ENCODE data around the gene IGLON5.

IGLON5 gene

DNA sequence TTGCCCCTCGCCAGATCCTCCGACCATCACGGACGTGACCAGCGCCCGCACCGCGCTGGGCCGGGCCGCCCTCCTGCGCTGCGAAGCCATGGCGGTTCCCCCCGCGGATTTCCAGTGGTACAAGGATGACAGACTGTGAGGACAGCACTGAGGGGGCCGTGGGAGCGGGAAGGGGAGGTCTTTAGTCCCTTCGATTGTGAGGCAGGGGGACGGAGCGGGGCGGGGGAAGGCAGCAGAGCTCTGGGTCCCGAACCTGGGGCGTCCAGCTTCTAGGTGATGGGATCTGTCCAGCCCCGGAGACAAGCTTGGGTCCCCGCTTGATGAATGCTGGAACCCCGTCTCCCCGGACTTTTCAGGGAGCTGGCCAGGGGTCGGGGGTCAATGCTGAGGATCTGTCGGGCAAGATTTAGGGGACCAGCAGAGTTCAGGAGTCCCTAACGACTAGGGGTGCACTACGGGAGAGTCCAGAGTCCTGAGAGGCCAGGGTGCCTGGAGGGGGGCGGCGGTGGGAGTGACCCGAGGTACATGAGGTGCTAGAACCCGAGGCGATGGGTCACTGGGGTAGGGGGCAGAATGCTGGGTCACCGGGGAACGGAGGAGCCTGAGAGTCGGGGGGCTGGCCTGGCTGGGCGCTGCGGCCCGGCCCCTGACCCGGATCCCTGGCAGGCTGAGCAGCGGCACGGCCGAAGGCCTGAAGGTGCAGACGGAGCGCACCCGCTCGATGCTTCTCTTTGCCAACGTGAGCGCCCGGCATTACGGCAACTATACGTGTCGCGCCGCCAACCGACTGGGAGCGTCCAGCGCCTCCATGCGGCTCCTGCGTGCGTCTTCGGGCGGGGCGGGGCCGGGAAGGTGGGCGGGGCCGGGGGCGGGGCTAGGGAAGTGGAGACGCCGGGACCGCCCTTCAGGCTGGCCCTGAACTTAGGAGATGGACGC is 15.9 kb downstream of the IGLON5 start:
- no peak overlapping the region for H3K27ac ChIP-seq (ENCODE audit: low read length)
- H3K4me3 ChIP-seq (ENCODE audit: low read length), result no peak overlapping the region; the same call in 1 of the 2 replicates
- no peaks in the 10 kb centered on the region for H3K27me3 ChIP-seq (ENCODE audit: control insufficient read depth, insufficient read depth, low read length)
- no peaks in the 10 kb centered on the region for H3K36me3 ChIP-seq (ENCODE audit: control insufficient read depth, insufficient read depth, low read length)
- H3K4me1 ChIP-seq (ENCODE audit: control insufficient read depth, insufficient read depth, low read length), result peaks cover 1% of the 10 kb centered on the region; the same call in 1 of the 2 replicates
- no peaks in the 10 kb centered on the region for H3K9me3 ChIP-seq (ENCODE audit: control insufficient read depth, insufficient read depth, low read length)
- WGBS (ENCODE audit: insufficient coverage, insufficient read length), result no CpG with 5 or more reads among the region's 75 CpGs
- no peak for DNase-seq (ENCODE audit: low read depth, low spot score)

- Histone ChIP-seq H3K36me3 (ENCODE audit: control insufficient read depth, insufficient read depth, low read length) (no peaks in the 10 kb centered on the region), H3K27me3 (ENCODE audit: control insufficient read depth, insufficient read depth, low read length) (no peaks in the 10 kb centered on the region), H3K27ac (ENCODE audit: low read length) (no peak overlapping the region), H3K4me3 (ENCODE audit: low read length) (no peak overlapping the region), H3K9me3 (ENCODE audit: control insufficient read depth, insufficient read depth, low read length) (no peaks in the 10 kb centered on the region), H3K4me1 (ENCODE audit: control insufficient read depth, insufficient read depth, low read length) (peaks cover 1% of the 10 kb centered on the region; the same call in 1 of the 2 replicates)
- no CpG with 5 or more reads among the region's 5 CpGs for WGBS (ENCODE audit: insufficient coverage, insufficient read length)
- DNase-seq (ENCODE audit: low read depth, low spot score), result no peak
These were observed 18.0 kb downstream of the IGLON5 start for GRCh38 chr19:51329411-51329810.

- no peaks in the 10 kb centered on the region for H3K36me3 ChIP-seq (ENCODE audit: control insufficient read depth, insufficient read depth, low read length)
- no CpG with 5 or more reads among the region's 4 CpGs for WGBS (ENCODE audit: insufficient coverage, insufficient read length)
- no peak for DNase-seq (ENCODE audit: low read depth, low spot score)
- no peak overlapping the region for H3K4me3 ChIP-seq (ENCODE audit: low read length)
- no peak overlapping the region for H3K27ac ChIP-seq (ENCODE audit: low read length)
- H3K27me3 ChIP-seq (ENCODE audit: control insufficient read depth, insufficient read depth, low read length), result no peaks in the 10 kb centered on the region
- H3K4me1 ChIP-seq (ENCODE audit: control insufficient read depth, insufficient read depth, low read length), result peaks cover 1% of the 10 kb centered on the region; the same call in 1 of the 2 replicates
- H3K9me3 ChIP-seq (ENCODE audit: control insufficient read depth, insufficient read depth, low read length), result no peaks in the 10 kb centered on the region
These were observed 18.9 kb downstream of the IGLON5 start for GRCh38 chr19:51330366-51330765.

GRCh38 chr19:51331193-51331592 is 19.7 kb downstream of the IGLON5 start:
- H3K4me1 ChIP-seq (ENCODE audit: control insufficient read depth, insufficient read depth, low read length), result peaks cover 1% of the 10 kb centered on the region; the same call in 1 of the 2 replicates
- H3K27me3 ChIP-seq (ENCODE audit: control insufficient read depth, insufficient read depth, low read length), result no peaks in the 10 kb centered on the region
- H3K4me3 ChIP-seq (ENCODE audit: low read length), result no peak overlapping the region
- no peaks in the 10 kb centered on the region for H3K9me3 ChIP-seq (ENCODE audit: control insufficient read depth, insufficient read depth, low read length)
- WGBS (ENCODE audit: insufficient coverage, insufficient read length), result no CpG with 5 or more reads among the region's 3 CpGs
- no peak overlapping the region for H3K27ac ChIP-seq (ENCODE audit: low read length)
- DNase-seq (ENCODE audit: low read depth, low spot score), result no peak
- H3K36me3 ChIP-seq (ENCODE audit: control insufficient read depth, insufficient read depth, low read length), result no peaks in the 10 kb centered on the region

DNA sequence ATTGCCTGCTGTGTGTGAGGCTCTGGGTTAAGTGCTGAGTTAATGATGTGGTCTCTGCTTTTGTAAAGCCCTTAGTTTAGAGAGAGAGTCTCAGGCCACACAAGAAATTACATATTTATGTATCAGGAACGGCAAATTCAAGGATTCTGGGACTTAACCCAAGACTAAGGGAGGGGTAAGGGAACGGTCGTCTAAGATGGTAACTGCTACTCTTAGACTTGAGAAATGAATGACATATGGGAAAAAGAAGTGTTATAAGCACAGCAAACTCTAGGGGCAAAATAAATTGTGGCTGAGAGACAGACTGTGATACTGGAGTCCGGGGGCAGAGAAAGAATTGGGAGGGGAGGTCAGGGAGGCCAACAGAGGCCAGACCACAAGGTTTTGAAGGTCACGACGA is 20.3 kb downstream of the IGLON5 start:
- WGBS (ENCODE audit: insufficient coverage, insufficient read length), result no CpG with 5 or more reads among the region's 6 CpGs

DNA sequence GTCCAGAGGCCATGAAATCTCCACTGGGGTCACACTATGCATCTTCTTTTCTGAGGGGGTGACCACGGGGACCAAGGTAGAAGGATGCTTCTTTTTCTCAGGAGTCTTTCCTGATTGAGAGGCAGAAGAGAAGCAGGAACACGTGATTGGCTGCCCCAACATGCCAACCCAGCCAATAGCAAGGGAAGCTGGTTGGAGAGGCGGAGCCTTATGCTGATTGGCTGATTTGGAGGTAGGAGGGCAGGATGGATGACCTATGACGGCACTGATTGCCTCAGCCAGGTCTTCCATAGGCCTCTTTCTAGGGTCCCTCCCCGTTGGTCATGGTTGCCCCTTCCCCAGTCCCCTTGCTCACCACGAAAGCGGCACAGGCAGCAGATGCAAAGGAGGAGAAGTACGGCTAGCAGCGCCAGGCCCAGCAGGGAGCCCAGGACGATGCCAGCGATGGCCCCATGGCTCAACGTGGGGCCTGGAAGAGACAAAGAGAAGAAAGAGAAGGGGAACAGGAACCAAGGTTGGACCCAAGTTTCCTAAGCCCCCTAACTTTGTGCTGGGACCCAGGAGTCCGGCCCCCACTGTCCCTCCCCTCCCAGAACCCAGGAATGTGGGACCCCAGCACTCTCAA is 22.5 kb downstream of the IGLON5 start:
- no peaks in the 10 kb centered on the region for H3K4me1 ChIP-seq (ENCODE audit: control insufficient read depth, insufficient read depth, low read length)
- no peaks in the 10 kb centered on the region for H3K36me3 ChIP-seq (ENCODE audit: control insufficient read depth, insufficient read depth, low read length)
- no peaks in the 10 kb centered on the region for H3K9me3 ChIP-seq (ENCODE audit: control insufficient read depth, insufficient read depth, low read length)
- no peak overlapping the region for H3K4me3 ChIP-seq (ENCODE audit: low read length)
- no peak overlapping the region for H3K27ac ChIP-seq (ENCODE audit: low read length)
- no peak for DNase-seq (ENCODE audit: low read depth, low spot score)
- no peaks in the 10 kb centered on the region for H3K27me3 ChIP-seq (ENCODE audit: control insufficient read depth, insufficient read depth, low read length)
- WGBS (ENCODE audit: insufficient coverage, insufficient read length), result no CpG with 5 or more reads among the region's 13 CpGs

More for the DNA sequence above, 20.3 kb downstream of the IGLON5 start:
- DNase-seq (ENCODE audit: low read depth, low spot score), result no peak
- Histone ChIP-seq H3K9me3 (ENCODE audit: control insufficient read depth, insufficient read depth, low read length) (no peaks in the 10 kb centered on the region), H3K27me3 (ENCODE audit: control insufficient read depth, insufficient read depth, low read length) (no peaks in the 10 kb centered on the region), H3K4me3 (ENCODE audit: low read length) (no peak overlapping the region), H3K4me1 (ENCODE audit: control insufficient read depth, insufficient read depth, low read length) (peaks cover 1% of the 10 kb centered on the region; the same call in 1 of the 2 replicates), H3K27ac (ENCODE audit: low read length) (no peak overlapping the region), H3K36me3 (ENCODE audit: control insufficient read depth, insufficient read depth, low read length) (no peaks in the 10 kb centered on the region)

DNA sequence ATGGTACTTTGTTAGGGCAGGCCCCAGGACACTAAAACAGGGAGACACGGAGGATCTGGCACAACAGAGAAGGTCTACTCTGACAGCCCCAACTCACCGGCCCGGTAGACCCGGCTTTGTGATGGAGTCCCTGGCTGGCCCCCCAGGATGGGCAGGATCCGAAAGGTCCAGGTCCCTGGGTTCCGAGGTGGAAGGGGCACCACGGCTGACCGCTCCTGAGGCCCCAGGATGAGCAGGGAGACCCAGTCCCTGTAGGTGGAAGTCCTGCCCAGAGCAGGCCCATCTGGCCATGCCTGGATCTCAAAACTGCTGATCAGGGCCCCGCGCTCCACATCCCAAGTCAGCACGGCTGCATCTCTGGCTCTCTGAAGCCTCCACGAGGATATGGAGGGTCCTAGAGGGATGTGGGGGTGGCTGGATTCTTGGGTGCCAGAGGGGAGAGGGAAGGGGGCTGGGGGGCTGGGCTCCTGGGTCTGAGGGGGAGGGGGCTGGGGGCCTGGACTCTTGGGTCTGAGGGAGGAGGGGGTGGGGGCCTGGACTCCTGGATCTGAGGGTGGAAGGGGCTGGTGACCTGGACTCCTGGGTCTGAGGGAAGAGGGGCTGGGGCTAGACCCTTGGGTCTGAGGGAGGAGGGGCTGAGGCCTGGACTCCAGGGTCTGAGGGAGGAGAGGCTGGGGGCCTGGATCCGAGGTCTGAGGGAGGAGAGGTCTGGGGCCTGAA is 25.9 kb downstream of the IGLON5 start:
- H3K4me1 ChIP-seq (ENCODE audit: control insufficient read depth, insufficient read depth, low read length), result peaks cover 5% of the 10 kb centered on the region
- no peaks in the 10 kb centered on the region for H3K9me3 ChIP-seq (ENCODE audit: control insufficient read depth, insufficient read depth, low read length)
- no peak for DNase-seq (ENCODE audit: low read depth, low spot score)
- no CpG with 5 or more reads among the region's 13 CpGs for WGBS (ENCODE audit: insufficient coverage, insufficient read length)
- H3K4me3 ChIP-seq (ENCODE audit: low read length), result no peak overlapping the region
- H3K36me3 ChIP-seq (ENCODE audit: control insufficient read depth, insufficient read depth, low read length), result no peaks in the 10 kb centered on the region
- no peaks in the 10 kb centered on the region; the same call in 1 of the 2 replicates for H3K27me3 ChIP-seq (ENCODE audit: control insufficient read depth, insufficient read depth, low read length)
- no peak overlapping the region for H3K27ac ChIP-seq (ENCODE audit: low read length)

DNA sequence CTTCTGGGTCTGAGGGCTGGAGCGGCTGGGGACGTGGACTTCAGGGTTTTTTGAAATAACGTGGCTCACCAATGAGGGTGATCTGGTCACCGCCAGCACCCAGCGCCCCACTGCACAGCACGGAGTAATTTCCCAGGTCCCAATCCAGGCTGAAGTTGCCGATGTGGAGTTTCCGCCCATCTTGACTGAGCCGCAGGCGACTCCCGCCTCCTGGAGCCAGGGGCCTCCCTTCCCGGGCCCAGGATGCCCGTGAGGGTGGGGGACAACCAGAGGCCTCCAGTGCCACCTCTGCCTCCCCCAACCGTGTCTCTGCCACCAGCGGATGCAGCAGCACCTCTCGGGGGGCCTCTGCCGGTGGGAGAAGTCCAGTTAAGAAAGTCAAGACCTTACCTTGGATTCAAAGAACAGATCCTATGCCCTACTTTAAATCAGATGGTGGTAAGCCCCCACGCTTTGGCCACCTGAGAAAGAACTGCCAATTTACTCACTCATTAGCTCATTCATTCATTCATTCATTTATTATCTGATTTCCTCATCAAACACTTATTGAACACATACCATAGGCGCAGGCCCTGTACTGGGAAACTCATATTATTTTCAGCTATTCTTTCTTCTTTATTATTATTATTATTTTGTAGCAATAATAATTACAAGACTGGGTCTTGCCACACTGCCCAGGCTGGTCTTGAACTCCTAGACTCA is 26.6 kb downstream of the IGLON5 start:
- H3K4me1 ChIP-seq (ENCODE audit: control insufficient read depth, insufficient read depth, low read length), result peaks cover 8% of the 10 kb centered on the region
- no peaks in the 10 kb centered on the region; the same call in 1 of the 2 replicates for H3K27me3 ChIP-seq (ENCODE audit: control insufficient read depth, insufficient read depth, low read length)
- H3K36me3 ChIP-seq (ENCODE audit: control insufficient read depth, insufficient read depth, low read length), result no peaks in the 10 kb centered on the region
- WGBS (ENCODE audit: insufficient coverage, insufficient read length), result no CpG with 5 or more reads among the region's 19 CpGs
- H3K4me3 ChIP-seq (ENCODE audit: low read length), result no peak overlapping the region
- H3K27ac ChIP-seq (ENCODE audit: low read length), result no peak overlapping the region
- no peak for DNase-seq (ENCODE audit: low read depth, low spot score)
- no peaks in the 10 kb centered on the region for H3K9me3 ChIP-seq (ENCODE audit: control insufficient read depth, insufficient read depth, low read length)

DNA sequence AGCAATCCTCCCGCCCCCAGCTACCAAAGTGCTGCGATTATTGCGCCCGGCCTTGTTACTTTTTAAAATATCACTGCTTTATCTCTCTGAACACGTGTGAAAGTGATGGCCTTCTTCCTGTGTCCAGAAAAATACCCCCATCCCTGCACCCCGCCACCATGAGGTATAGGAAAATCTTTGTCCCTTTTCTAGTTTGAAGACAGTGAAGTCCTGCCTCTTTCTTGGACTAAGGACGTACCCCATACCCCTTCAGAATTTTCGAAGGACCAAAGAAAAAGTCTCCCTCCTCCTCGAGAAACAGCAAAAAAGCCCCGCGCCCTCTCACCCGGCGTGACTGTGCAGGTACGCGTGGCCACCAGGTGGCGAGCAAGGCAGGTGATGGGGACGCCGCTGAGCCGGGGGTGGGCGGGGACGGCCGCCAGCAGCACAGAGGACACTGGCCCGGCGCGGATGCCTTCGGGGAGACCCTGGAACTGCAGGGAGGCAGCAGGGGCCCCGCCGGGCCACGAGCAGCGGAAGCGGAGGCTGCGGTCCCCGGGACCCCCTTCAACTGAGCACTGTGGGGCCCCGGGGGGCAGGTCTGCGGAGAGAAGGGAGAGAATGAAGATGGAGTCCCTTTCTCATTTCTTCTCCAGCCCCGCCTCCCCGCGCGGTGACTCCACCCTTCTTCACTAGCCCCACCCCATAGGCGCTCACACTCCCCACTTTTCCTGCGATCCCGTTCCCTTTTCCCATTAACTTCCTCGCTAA is 27.3 kb downstream of the IGLON5 start:
- peaks cover 8% of the 10 kb centered on the region for H3K4me1 ChIP-seq (ENCODE audit: control insufficient read depth, insufficient read depth, low read length)
- no peak overlapping the region for H3K27ac ChIP-seq (ENCODE audit: low read length)
- no peaks in the 10 kb centered on the region; the same call in 1 of the 2 replicates for H3K27me3 ChIP-seq (ENCODE audit: control insufficient read depth, insufficient read depth, low read length)
- no peaks in the 10 kb centered on the region for H3K9me3 ChIP-seq (ENCODE audit: control insufficient read depth, insufficient read depth, low read length)
- WGBS (ENCODE audit: insufficient coverage, insufficient read length), result no CpG with 5 or more reads among the region's 43 CpGs
- no peaks in the 10 kb centered on the region for H3K36me3 ChIP-seq (ENCODE audit: control insufficient read depth, insufficient read depth, low read length)
- peak overlapping the region; percentile 82; the same call in 1 of the 2 replicates for H3K4me3 ChIP-seq (ENCODE audit: low read length)
- DNase-seq (ENCODE audit: low read depth, low spot score), result no peak

Measured in iPS DF 6.9 (cell line).